ENCODE results near the gene MLPH.

Gene MLPH

GRCh38 chr2:237546040-237546875 lies 59.2 kb downstream of the MLPH start:
- TF ChIP-seq, protein P1, sequence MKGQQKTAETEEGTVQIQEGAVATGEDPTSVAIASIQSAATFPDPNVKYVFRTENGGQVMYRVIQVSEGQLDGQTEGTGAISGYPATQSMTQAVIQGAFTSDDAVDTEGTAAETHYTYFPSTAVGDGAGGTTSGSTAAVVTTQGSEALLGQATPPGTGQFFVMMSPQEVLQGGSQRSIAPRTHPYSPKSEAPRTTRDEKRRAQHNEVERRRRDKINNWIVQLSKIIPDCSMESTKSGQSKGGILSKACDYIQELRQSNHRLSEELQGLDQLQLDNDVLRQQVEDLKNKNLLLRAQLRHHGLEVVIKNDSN (IDR thresholded peaks at IDR 0.05), result no peak
- TF ChIP-seq YY1 (IDR thresholded peaks at IDR 0.05; ENCODE audit: low read depth), result no peak
- no peak for TF ChIP-seq TAF1 (IDR thresholded peaks at IDR 0.05; ENCODE audit: low read depth)
- TF ChIP-seq FOXM1 (IDR thresholded peaks at IDR 0.05; ENCODE audit: borderline replicate concordance, low read depth), result no peak
- no peak for TF ChIP-seq NFIC (IDR thresholded peaks at IDR 0.05)
- no peak for TF ChIP-seq CEBPB (IDR thresholded peaks at IDR 0.05)
- no peak for TF ChIP-seq CREB1 (IDR thresholded peaks at IDR 0.05; ENCODE audit: low read depth)
- no peak for TF ChIP-seq ZBTB7A (IDR thresholded peaks at IDR 0.05; ENCODE audit: low read depth)
- TF ChIP-seq, protein P2, sequence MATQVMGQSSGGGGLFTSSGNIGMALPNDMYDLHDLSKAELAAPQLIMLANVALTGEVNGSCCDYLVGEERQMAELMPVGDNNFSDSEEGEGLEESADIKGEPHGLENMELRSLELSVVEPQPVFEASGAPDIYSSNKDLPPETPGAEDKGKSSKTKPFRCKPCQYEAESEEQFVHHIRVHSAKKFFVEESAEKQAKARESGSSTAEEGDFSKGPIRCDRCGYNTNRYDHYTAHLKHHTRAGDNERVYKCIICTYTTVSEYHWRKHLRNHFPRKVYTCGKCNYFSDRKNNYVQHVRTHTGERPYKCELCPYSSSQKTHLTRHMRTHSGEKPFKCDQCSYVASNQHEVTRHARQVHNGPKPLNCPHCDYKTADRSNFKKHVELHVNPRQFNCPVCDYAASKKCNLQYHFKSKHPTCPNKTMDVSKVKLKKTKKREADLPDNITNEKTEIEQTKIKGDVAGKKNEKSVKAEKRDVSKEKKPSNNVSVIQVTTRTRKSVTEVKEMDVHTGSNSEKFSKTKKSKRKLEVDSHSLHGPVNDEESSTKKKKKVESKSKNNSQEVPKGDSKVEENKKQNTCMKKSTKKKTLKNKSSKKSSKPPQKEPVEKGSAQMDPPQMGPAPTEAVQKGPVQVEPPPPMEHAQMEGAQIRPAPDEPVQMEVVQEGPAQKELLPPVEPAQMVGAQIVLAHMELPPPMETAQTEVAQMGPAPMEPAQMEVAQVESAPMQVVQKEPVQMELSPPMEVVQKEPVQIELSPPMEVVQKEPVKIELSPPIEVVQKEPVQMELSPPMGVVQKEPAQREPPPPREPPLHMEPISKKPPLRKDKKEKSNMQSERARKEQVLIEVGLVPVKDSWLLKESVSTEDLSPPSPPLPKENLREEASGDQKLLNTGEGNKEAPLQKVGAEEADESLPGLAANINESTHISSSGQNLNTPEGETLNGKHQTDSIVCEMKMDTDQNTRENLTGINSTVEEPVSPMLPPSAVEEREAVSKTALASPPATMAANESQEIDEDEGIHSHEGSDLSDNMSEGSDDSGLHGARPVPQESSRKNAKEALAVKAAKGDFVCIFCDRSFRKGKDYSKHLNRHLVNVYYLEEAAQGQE (IDR thresholded peaks at IDR 0.05; ENCODE audit: low read depth), result no peak
- no peak for TF ChIP-seq RAD21 (IDR thresholded peaks at IDR 0.05; ENCODE audit: low read depth)

GRCh38 chr2:237546876-237547395 lies 59.9 kb downstream of the MLPH start:
- TF ChIP-seq CREB1 (IDR thresholded peaks at IDR 0.05; ENCODE audit: low read depth) (no peak), MAX (IDR thresholded peaks at IDR 0.05) (no peak), NFIC (IDR thresholded peaks at IDR 0.05) (no peak), CEBPB (IDR thresholded peaks at IDR 0.05) (no peak), ZBTB7A (IDR thresholded peaks at IDR 0.05; ENCODE audit: low read depth) (no peak)

GRCh38 chr2:237547841-237548416 lies 60.9 kb downstream of the MLPH start:
- no peak for TF ChIP-seq TEAD4 (IDR thresholded peaks at IDR 0.05)
- TF ChIP-seq, protein P2 (IDR thresholded peaks at IDR 0.05; ENCODE audit: low read depth), result peak; percentile 84

GRCh38 chr2:237549216-237549615 lies 62.2 kb downstream of the MLPH start:
- TF ChIP-seq TCF12 (IDR thresholded peaks at IDR 0.05; ENCODE audit: low read depth), result no peak
- TF ChIP-seq, protein P2 (IDR thresholded peaks at IDR 0.05; ENCODE audit: low read depth), result no peak
- TF ChIP-seq YY1 (IDR thresholded peaks at IDR 0.05; ENCODE audit: low read depth), result no peak
- TF ChIP-seq EGR1 (IDR thresholded peaks at IDR 0.05), result no peak
- no peak for TF ChIP-seq EP300 (IDR thresholded peaks at IDR 0.05; ENCODE audit: borderline replicate concordance)

DNA sequence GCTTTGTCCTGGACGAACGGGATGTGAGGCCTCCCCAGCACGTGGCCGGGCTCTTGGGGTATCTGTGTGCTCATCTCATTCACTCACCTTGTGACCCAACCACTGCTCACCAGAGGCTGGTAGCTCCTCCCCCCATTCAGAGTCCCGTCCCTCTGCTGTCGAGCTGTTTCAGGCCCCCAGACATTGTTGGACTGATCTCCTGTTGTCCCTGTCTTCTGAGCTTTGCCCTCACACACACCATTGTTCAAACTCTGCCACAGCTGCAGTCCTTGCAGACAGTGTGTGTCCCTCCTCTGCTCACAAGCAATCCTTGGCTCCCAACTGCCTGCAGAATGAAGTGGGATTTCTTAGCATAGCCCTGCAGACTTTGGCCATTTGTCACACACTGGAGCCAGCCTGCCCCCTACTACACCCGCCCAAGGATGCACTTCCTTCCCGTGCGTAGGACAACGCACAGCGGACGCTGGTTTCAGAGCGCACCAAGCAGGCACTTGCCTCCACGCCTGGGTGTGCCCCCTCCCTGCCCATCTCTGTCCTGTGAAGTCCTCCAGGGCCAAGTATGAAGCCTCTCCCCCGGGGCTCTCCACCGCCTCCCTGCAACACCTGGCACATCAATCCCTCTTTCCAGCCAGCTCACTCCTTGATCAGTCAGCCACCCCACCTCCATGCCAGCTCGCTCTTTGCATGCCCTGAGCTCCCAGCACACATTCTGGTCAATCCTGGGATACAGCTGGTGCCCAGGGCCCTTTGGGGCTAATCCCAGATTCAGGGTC lies 62.8 kb downstream of the MLPH start:
- no peak for TF ChIP-seq ZBTB7A (IDR thresholded peaks at IDR 0.05; ENCODE audit: low read depth)
- no peak for TF ChIP-seq EP300 (IDR thresholded peaks at IDR 0.05; ENCODE audit: borderline replicate concordance)
- TF ChIP-seq FOXM1 (IDR thresholded peaks at IDR 0.05; ENCODE audit: borderline replicate concordance, low read depth), result no peak
- no peak for TF ChIP-seq YY1 (IDR thresholded peaks at IDR 0.05; ENCODE audit: low read depth)
- TF ChIP-seq TAF1 (IDR thresholded peaks at IDR 0.05; ENCODE audit: low read depth), result no peak
- no peak for TF ChIP-seq TCF12 (IDR thresholded peaks at IDR 0.05; ENCODE audit: low read depth)
- TF ChIP-seq, protein P1 (IDR thresholded peaks at IDR 0.05), result no peak
- TF ChIP-seq, protein P2 (IDR thresholded peaks at IDR 0.05; ENCODE audit: low read depth), result no peak
- no peak for TF ChIP-seq CEBPB (IDR thresholded peaks at IDR 0.05)
- no peak for TF ChIP-seq CREB1 (IDR thresholded peaks at IDR 0.05; ENCODE audit: low read depth)
- TF ChIP-seq RAD21 (IDR thresholded peaks at IDR 0.05; ENCODE audit: low read depth), result no peak
- TF ChIP-seq NFIC (IDR thresholded peaks at IDR 0.05), result no peak
- TF ChIP-seq EGR1 (IDR thresholded peaks at IDR 0.05), result no peak
- no peak for TF ChIP-seq MAX (IDR thresholded peaks at IDR 0.05)
- TF ChIP-seq TEAD4 (IDR thresholded peaks at IDR 0.05), result no peak
